HEK293 (cell line): ENCODE results near the gene PLSCR3.

Source experiments
- GFI1B ChIP-seq: fragments of 450-650 bp; formaldehyde crosslinking; IDR thresholded peaks from 2 replicates; pipeline ENCODE4 v1.5.1; 2016; ENCODE audit warnings: missing biosample characterization, missing genetic modification characterization
- GLIS1 ChIP-seq: fragments of 450-650 bp; formaldehyde crosslinking; IDR thresholded peaks from 2 replicates; pipeline ENCODE4 v1.5.1; 2016; ENCODE audit warnings: missing biosample characterization, missing genetic modification characterization
- HIC1 ChIP-seq: fragments of 450-650 bp; formaldehyde crosslinking; IDR thresholded peaks from 2 replicates; pipeline ENCODE4 v1.5.1; 2016; ENCODE audit warnings: missing biosample characterization, missing genetic modification characterization
- HOXD13 ChIP-seq: sonication (generic); formaldehyde crosslinking; IDR thresholded peaks from 2 replicates; pipeline ENCODE4 v1.8.0; 2022; ENCODE audit warnings: missing genetic modification reagents, borderline replicate concordance
- OSR2 ChIP-seq: fragments of 450-650 bp; formaldehyde crosslinking; IDR thresholded peaks from 2 replicates; pipeline ENCODE4 v1.5.1; 2016; ENCODE audit warnings: missing biosample characterization, missing genetic modification characterization
- OVOL3 ChIP-seq: fragments of 450-650 bp; formaldehyde crosslinking; IDR thresholded peaks from 2 replicates; pipeline ENCODE4 v1.5.1; 2016; ENCODE audit warnings: missing biosample characterization, missing genetic modification characterization
- PRDM2 ChIP-seq: fragments of 450-650 bp; formaldehyde crosslinking; IDR thresholded peaks from 2 replicates; pipeline ENCODE4 v1.5.1; 2016; ENCODE audit warnings: missing biosample characterization, missing genetic modification characterization, borderline replicate concordance
- REPIN1 ChIP-seq: fragments of 450-650 bp; formaldehyde crosslinking; IDR thresholded peaks from 2 replicates; pipeline ENCODE4 v1.5.1; 2017; ENCODE audit warnings: missing biosample characterization, missing genetic modification characterization, low read depth
- SCRT2 ChIP-seq: fragments of 450-650 bp; formaldehyde crosslinking; IDR thresholded peaks from 2 replicates; pipeline ENCODE4 v1.5.1; 2016; ENCODE audit warnings: missing biosample characterization, missing genetic modification characterization
- SETDB1 ChIP-seq: IDR thresholded peaks from one replicate; pipeline ENCODE4 v1.6.1; 2017; ENCODE audit warnings: mild to moderate bottlenecking, low read length, moderate library complexity, mixed read lengths; ENCODE audit not compliant: insufficient read length
- ZNF184 ChIP-seq: fragments of 450-650 bp; IDR thresholded peaks from 2 replicates; pipeline ENCODE4 v1.5.1; 2018; ENCODE audit warnings: missing biosample characterization, mild to moderate bottlenecking, missing genetic modification characterization
- ZNF449 ChIP-seq: fragments of 450-650 bp; formaldehyde crosslinking; IDR thresholded peaks from 2 replicates; pipeline ENCODE4 v1.5.1; 2017; ENCODE audit warnings: missing biosample characterization, mild to moderate bottlenecking, missing genetic modification characterization, moderate library complexity
- ZNF488 ChIP-seq: fragments of 450-650 bp; formaldehyde crosslinking; IDR thresholded peaks from 2 replicates; pipeline ENCODE4 v1.5.1; 2016; ENCODE audit warnings: missing biosample characterization, missing genetic modification characterization
- ZNF549 ChIP-seq: fragments of 450-650 bp; IDR thresholded peaks from 2 replicates; pipeline ENCODE4 v1.5.1; 2018; ENCODE audit warnings: missing biosample characterization, missing genetic modification characterization, mild to moderate bottlenecking, inconsistent platforms, moderate library complexity
- ZNF600 ChIP-seq: fragments of 450-650 bp; formaldehyde crosslinking; IDR thresholded peaks from 2 replicates; pipeline ENCODE4 v1.5.1; 2016; ENCODE audit warnings: missing biosample characterization, missing genetic modification characterization
- ZNF654 ChIP-seq: fragments of 450-650 bp; formaldehyde crosslinking; IDR thresholded peaks from 2 replicates; pipeline ENCODE4 v1.5.1; 2016; ENCODE audit warnings: low read depth, missing biosample characterization, missing genetic modification characterization
- ZNF664 ChIP-seq: fragments of 450-650 bp; formaldehyde crosslinking; IDR thresholded peaks from 2 replicates; pipeline ENCODE4 v1.5.1; 2016; ENCODE audit warnings: missing biosample characterization, missing genetic modification characterization
- ZNF692 ChIP-seq: fragments of 450-650 bp; formaldehyde crosslinking; IDR thresholded peaks from 2 replicates; pipeline ENCODE4 v1.5.1; 2016; ENCODE audit warnings: missing biosample characterization, missing genetic modification characterization
- TF ChIP-seq, protein P1 (sequence below): fragments of 450-650 bp; formaldehyde crosslinking; IDR thresholded peaks from 2 replicates; pipeline ENCODE4 v1.5.1; 2016; ENCODE audit warnings: missing biosample characterization, missing genetic modification characterization
- TF ChIP-seq, protein P2 (sequence below): fragments of 450-650 bp; IDR thresholded peaks from 2 replicates; pipeline ENCODE4 v1.5.1; 2018; ENCODE audit warnings: missing biosample characterization, mild to moderate bottlenecking, missing genetic modification characterization

PLSCR3 gene

DNA sequence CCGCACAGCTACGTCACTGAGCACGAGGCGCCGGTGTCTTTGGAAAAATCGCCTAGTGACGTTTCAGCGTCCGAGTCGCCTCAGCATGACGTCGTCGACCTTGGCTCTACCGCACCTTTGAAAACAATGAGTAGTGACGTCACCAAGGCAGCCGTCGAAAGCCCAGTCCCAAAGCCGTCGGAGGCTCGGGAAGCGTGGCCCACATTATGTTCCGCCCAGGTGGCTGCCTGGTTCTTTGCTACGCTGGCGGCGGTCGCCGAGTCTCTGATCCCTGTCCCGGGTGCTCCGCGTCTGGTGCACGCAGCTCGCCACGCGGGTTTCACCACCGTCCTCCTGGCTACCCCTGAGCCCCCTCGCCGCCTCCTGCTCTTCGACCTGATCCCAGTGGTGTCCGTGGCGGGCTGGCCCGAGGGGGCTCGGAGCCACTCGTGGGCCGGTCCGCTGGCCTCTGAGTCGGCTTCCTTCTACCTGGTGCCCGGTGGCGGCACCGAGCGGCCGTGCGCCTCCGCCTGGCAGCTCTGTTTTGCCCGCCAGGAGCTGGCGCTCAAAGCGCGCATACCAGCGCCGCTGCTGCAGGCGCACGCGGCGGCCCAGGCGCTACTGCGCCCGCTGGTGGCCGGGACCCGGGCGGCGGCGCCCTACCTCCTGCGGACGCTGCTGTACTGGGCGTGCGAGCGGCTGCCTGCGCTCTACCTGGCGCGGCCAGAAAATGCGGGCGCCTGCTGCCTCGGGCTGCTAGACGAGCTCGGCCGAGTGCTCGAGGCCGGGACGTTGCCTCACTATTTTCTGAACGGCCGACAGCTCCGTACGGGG is 42.4 kb upstream of the PLSCR3 start (continued):
- TF ChIP-seq ZNF692 = 0 out of 2 replicates have a peak, but pooled peaks have one; percentile 18
- no peak for TF ChIP-seq ZNF664
- no peak for TF ChIP-seq HOXD13 (CRISPR knock-in tag)
- no peak for TF ChIP-seq SCRT2 (tag by site-specific recombination)
- peak; percentile 32; the same call in 1 of the 2 replicates for TF ChIP-seq HIC1
- no peak for TF ChIP-seq ZNF549 (tag by site-specific recombination)
- TF ChIP-seq, protein P1, sequence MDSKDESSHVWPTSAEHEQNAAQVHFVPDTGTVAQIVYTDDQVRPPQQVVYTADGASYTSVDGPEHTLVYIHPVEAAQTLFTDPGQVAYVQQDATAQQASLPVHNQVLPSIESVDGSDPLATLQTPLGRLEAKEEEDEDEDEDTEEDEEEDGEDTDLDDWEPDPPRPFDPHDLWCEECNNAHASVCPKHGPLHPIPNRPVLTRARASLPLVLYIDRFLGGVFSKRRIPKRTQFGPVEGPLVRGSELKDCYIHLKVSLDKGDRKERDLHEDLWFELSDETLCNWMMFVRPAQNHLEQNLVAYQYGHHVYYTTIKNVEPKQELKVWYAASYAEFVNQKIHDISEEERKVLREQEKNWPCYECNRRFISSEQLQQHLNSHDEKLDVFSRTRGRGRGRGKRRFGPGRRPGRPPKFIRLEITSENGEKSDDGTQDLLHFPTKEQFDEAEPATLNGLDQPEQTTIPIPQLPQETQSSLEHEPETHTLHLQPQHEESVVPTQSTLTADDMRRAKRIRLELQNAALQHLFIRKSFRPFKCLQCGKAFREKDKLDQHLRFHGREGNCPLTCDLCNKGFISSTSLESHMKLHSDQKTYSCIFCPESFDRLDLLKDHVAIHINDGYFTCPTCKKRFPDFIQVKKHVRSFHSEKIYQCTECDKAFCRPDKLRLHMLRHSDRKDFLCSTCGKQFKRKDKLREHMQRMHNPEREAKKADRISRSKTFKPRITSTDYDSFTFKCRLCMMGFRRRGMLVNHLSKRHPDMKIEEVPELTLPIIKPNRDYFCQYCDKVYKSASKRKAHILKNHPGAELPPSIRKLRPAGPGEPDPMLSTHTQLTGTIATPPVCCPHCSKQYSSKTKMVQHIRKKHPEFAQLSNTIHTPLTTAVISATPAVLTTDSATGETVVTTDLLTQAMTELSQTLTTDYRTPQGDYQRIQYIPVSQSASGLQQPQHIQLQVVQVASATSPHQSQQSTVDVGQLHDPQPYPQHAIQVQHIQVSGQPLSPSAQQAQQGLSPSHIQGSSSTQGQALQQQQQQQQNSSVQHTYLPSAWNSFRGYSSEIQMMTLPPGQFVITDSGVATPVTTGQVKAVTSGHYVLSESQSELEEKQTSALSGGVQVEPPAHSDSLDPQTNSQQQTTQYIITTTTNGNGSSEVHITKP (tag by site-specific recombination) = no peak
- TF ChIP-seq ZNF654 (tag by site-specific recombination) = peak; percentile 27; the same call in 1 of the 2 replicates
- TF ChIP-seq REPIN1 = no peak
- TF ChIP-seq ZNF488 = no peak
- no peak for TF ChIP-seq ZNF184 (tag by site-specific recombination)
- TF ChIP-seq PRDM2 (tag by site-specific recombination) = no peak
- TF ChIP-seq, protein P2, sequence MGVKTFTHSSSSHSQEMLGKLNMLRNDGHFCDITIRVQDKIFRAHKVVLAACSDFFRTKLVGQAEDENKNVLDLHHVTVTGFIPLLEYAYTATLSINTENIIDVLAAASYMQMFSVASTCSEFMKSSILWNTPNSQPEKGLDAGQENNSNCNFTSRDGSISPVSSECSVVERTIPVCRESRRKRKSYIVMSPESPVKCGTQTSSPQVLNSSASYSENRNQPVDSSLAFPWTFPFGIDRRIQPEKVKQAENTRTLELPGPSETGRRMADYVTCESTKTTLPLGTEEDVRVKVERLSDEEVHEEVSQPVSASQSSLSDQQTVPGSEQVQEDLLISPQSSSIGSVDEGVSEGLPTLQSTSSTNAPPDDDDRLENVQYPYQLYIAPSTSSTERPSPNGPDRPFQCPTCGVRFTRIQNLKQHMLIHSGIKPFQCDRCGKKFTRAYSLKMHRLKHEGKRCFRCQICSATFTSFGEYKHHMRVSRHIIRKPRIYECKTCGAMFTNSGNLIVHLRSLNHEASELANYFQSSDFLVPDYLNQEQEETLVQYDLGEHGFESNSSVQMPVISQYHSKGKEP = peak; percentile 55; the same call in 1 of the 2 replicates
- peak; percentile 94 for TF ChIP-seq ZNF449 (tag by site-specific recombination)
- TF ChIP-seq SETDB1 = no peak
- peak; percentile 55; the same call in 1 of the 2 replicates for TF ChIP-seq OSR2 (tag by site-specific recombination)
- TF ChIP-seq GFI1B (tag by site-specific recombination) = 0 out of 2 replicates have a peak, but pooled peaks have one; percentile 11
- no peak for TF ChIP-seq OVOL3
- peak; percentile 36; the same call in 1 of the 2 replicates for TF ChIP-seq ZNF600 (tag by site-specific recombination)
- peak; percentile 38; the same call in 1 of the 2 replicates for TF ChIP-seq GLIS1
